Right lobe of liver (tissue), 6 donors: Measurements from ENCODE around the gene CNFN. TPM values are rescaled to one million over a fixed set of nuclear protein-coding genes. Genes with fewer than 3 reads are reported as not detected.

Source experiments
- ATAC-seq, 4 donors: fragments of 200-7000 bp; cut with Tn5 transposase; one replicate each; pipeline ENCODE4 v1.9.1; 2020; ENCODE audit warnings: mild to moderate bottlenecking in 4 of 4, moderate library complexity in 4 of 4
- DNase-seq, 3 donors: peaks; one replicate each; pipeline ENCODE4 v3.0.0-alpha.2; 2020
- H3K27ac ChIP-seq, 3 donors: fragments of 200-600 bp; one replicate each; pipeline ENCODE4 v1.8.0; 2022
- H3K27me3 ChIP-seq, 2 donors: fragments of 200-600 bp; one replicate each; pipeline ENCODE4 v1.8.0; 2022
- H3K36me3 ChIP-seq, 4 donors: fragments of 200-600 bp; sonication (generic) in 1 of 4; one replicate each; pipeline versions ENCODE4 v1.5.1 to v1.8.0; 2017 to 2022; ENCODE audit warnings: control low read depth in 1 of 4
- H3K4me1 ChIP-seq, 4 donors: fragments of 200-600 bp; sonication (generic) in 1 of 4; one replicate each; pipeline versions ENCODE4 v1.5.1 to v1.8.0; 2017 to 2022; ENCODE audit warnings: control low read depth in 1 of 4
- H3K4me3 ChIP-seq, 3 donors: fragments of 200-600 bp; one replicate each; pipeline ENCODE4 v1.8.0; 2022
- H3K9me3 ChIP-seq, 4 donors: fragments of 200-600 bp; sonication (generic) in 1 of 4; one replicate each; pipeline versions ENCODE4 v1.5.1 to v1.8.0; 2017 to 2022; ENCODE audit warnings: control low read depth in 1 of 4
- POLR2A ChIP-seq: fragments of 450-650 bp; IDR thresholded peaks from one replicate; pipeline ENCODE4 v1.6.1; 2017; ENCODE audit warnings: antibody characterized with exemption, mild to moderate bottlenecking
- WGBS: methylation state at CpG from one replicate; pipeline ENCODE4 v1.1.6; 2018; ENCODE audit warnings: low coverage, low lambda C conversion rate; ENCODE audit not compliant: insufficient coverage; ENCODE audit errors: missing lambda C conversion rate; 5-methylcytosine and 5-hydroxymethylcytosine counted together
- intact Hi-C, 2 donors: fragments of 100-400 bp; cut with DNase I; formaldehyde crosslinking; loops; one replicate each; pipeline versions ENCODE4 v1.11.2 to v1.14.1; 2022
- total RNA-seq, 6 experiments: library from RNA; depleted of rRNA in 2 of 6; stranded (reverse); fragments of >200 nt in 2 of 6; fragmentation: NEBNext Ultra II Directional in 3 of 6; extraction: Animal tissue kit (Norgen Biotek cat#: 25700) in 3 of 6; gene quantifications; one replicate each; pipeline versions ENCODE4 v1.1.0 to v1.2.4, GENCODE V29; 2016 to 2023
- TF ChIP-seq, protein P1 (sequence below), 4 donors: fragments of 200-600 bp in 3 of 4; fragments of 450-650 bp in 1 of 4; IDR thresholded peaks; one replicate each; pipeline versions ENCODE4 v1.5.1 to v1.8.0; 2016 to 2022; ENCODE audit warnings: antibody characterized with exemption in 4 of 4, mild to moderate bottlenecking in 2 of 4
- donor health status: DM: no; HTN: yes; CAD: no.
- donor health status: DM: no; HTN: no; CAD: no.
- donor health status: DM: no; HTN: no; CAD: no.
- donor health status: DM: no; HTN: yes; CAD: no.
- donor health status: DM: no; HTN: yes; CAD: no.

The CNFN gene
- total RNA-seq, 6 experiments from 2014 or later: not detected

DNA sequence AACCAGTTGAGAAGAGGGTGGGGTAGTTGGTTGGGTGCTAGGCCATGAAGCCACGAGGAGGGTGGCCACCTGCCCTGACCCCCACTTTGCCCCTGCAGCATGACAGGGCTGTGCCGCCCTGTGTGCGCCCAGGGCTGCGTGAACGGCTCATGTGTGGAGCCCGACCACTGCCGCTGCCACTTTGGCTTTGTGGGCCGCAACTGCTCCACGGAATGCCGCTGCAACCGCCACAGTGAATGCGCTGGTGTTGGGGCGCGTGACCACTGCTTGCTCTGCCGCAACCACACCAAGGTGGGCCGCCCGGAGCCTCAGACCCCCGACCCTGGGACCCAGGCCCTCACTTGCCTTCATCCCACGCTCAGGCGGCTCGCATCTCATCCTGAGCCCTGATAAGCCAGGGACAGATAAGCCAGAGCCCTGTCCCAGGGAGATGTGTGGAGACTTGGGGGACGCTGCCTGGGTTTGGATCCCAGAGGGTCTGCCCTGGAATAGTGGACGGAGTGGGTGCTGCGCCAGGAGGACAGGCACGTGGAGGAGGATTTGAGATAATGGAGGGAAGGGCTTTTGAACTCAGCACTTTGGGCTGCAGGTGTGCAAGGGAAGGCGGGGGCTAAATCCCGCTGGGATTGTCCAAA lies 20.5 kb downstream of the CNFN start:
- no peak overlapping the region for H3K27ac ChIP-seq
- intact Hi-C loops: no loop called here
- no peak for ATAC-seq
- H3K4me1 ChIP-seq: no peaks in the 10 kb centered on the region
- H3K9me3 ChIP-seq: no peaks in the 10 kb centered on the region
- no peak overlapping the region for H3K4me3 ChIP-seq
- no peak for DNase-seq
- no peak for TF ChIP-seq POLR2A
- TF ChIP-seq, protein P1, sequence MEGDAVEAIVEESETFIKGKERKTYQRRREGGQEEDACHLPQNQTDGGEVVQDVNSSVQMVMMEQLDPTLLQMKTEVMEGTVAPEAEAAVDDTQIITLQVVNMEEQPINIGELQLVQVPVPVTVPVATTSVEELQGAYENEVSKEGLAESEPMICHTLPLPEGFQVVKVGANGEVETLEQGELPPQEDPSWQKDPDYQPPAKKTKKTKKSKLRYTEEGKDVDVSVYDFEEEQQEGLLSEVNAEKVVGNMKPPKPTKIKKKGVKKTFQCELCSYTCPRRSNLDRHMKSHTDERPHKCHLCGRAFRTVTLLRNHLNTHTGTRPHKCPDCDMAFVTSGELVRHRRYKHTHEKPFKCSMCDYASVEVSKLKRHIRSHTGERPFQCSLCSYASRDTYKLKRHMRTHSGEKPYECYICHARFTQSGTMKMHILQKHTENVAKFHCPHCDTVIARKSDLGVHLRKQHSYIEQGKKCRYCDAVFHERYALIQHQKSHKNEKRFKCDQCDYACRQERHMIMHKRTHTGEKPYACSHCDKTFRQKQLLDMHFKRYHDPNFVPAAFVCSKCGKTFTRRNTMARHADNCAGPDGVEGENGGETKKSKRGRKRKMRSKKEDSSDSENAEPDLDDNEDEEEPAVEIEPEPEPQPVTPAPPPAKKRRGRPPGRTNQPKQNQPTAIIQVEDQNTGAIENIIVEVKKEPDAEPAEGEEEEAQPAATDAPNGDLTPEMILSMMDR (IDR thresholded peaks at IDR 0.05): no peak
- WGBS: 87% methylated on average over 4 of the region's 27 CpGs
- no peaks in the 10 kb centered on the region for H3K27me3 ChIP-seq
- H3K36me3 ChIP-seq: peaks cover 0 to 2% (median 0%) of the 10 kb centered on the region in 4 donors

- ATAC-seq (peak in 1 of 4 donors; percentile 6), DNase-seq (no peak)
- Histone ChIP-seq H3K27ac (no peak overlapping the region), H3K4me1 (no peaks in the 10 kb centered on the region), H3K9me3 (peaks cover 0 to under 1% (median 0%) of the 10 kb centered on the region in 4 donors), H3K4me3 (no peak overlapping the region), H3K27me3 (no peaks in the 10 kb centered on the region), H3K36me3 (peaks cover 0 to 5% (median 0%) of the 10 kb centered on the region in 4 donors)
- intact Hi-C loops: no loop called here
- TF ChIP-seq POLR2A: no peak
- TF ChIP-seq, protein P1 (IDR thresholded peaks at IDR 0.05): no peak
- 90% methylated on average over 3 of the region's 15 CpGs for WGBS
These were observed 21.3 kb downstream of the CNFN start for GRCh38 chr19:42368765-42369164.

- Histone ChIP-seq H3K9me3 (peaks cover 0 to 5% (median 0%) of the 10 kb centered on the region in 4 donors), H3K36me3 (peaks cover 0 to 5% (median 0%) of the 10 kb centered on the region in 4 donors), H3K4me3 (no peak overlapping the region), H3K27me3 (no peaks in the 10 kb centered on the region), H3K27ac (no peak overlapping the region), H3K4me1 (no peaks in the 10 kb centered on the region)
- intact Hi-C loops: no loop called here
- 92% methylated on average over 8 of the region's 11 CpGs for WGBS
- ATAC-seq (no peak), DNase-seq (no peak)
- TF ChIP-seq, protein P1 (IDR thresholded peaks at IDR 0.05): no peak
- TF ChIP-seq POLR2A: no peak
These were observed 21.7 kb downstream of the CNFN start for GRCh38 chr19:42368360-42368759.

- DNase-seq (no peak), ATAC-seq (no peak)
- H3K4me3 ChIP-seq: no peak overlapping the region
- peaks cover 0 to 7% (median 0%) of the 10 kb centered on the region in 4 donors for H3K36me3 ChIP-seq
- intact Hi-C loops: no loop called here
- TF ChIP-seq POLR2A: no peak
- TF ChIP-seq, protein P1 (IDR thresholded peaks at IDR 0.05): no peak
- no peaks in the 10 kb centered on the region for H3K27me3 ChIP-seq
- H3K9me3 ChIP-seq: peaks cover 0 to 5% (median 0%) of the 10 kb centered on the region in 4 donors
- no peak overlapping the region for H3K27ac ChIP-seq
- WGBS: 88% methylated on average over 4 of the region's 4 CpGs
- no peaks in the 10 kb centered on the region for H3K4me1 ChIP-seq
These were observed 22.2 kb downstream of the CNFN start for GRCh38 chr19:42367929-42368328.
